OCI-LY7 (cell line): Measurements from ENCODE around the gene PNLIPRP3. TPM values are rescaled to one million over a fixed set of nuclear protein-coding genes. Genes with fewer than 3 reads are reported as not detected.

Experiments
- BruUV-seq: library from RNA; stranded (reverse); fragments of 400-500 nt; replicated peaks from 2 replicates; lab custom pipeline; 2021; lab: Mats Ljungman, UMichigan
- CTCF ChIA-PET: fragments of 300-600 bp; sonication (Branson Sonifier 250); formaldehyde crosslinking; loops from one replicate; lab custom pipeline; 2022; ENCODE audit warnings: antibody characterized with exemption; ENCODE audit not compliant: unreplicated experiment; lab: Charles Lee
- POLR2A ChIA-PET: fragments of 300-600 bp; sonication (Branson Sonifier 250); formaldehyde crosslinking; loops from one replicate; lab custom pipeline; 2022; ENCODE audit warnings: antibody characterized with exemption; lab: Charles Lee
- DNase-seq: peaks from one replicate; pipeline ENCODE4 v3.0.0-alpha.2; 2015; ENCODE audit warnings: low spot score
- H2AFZ ChIP-seq: fragments of 200-600 bp; sonication (generic), shearing (Covaris generic); 2 replicates; pipeline ENCODE4 v1.6.1; 2014; ENCODE audit warnings: mild to moderate bottlenecking, antibody characterized with exemption, low read length, moderate library complexity
- H3K27ac ChIP-seq: fragments of 200-600 bp; sonication (generic); 2 replicates; pipeline ENCODE4 v1.5.1; 2014; ENCODE audit warnings: mixed run types, low read depth, mild to moderate bottlenecking, moderate library complexity, low read length, inconsistent platforms; ENCODE audit not compliant: poor library complexity, severe bottlenecking
- H3K36me3 ChIP-seq: fragments of 200-600 bp; sonication (generic); 2 replicates; pipeline ENCODE4 v1.6.1; 2014; ENCODE audit warnings: mild to moderate bottlenecking, antibody characterized with exemption, low read length, moderate library complexity, mixed read lengths; ENCODE audit not compliant: insufficient read depth
- H3K4me1 ChIP-seq: fragments of 200-600 bp; sonication (generic); 2 replicates; pipeline ENCODE4 v1.5.1; 2014; ENCODE audit warnings: mild to moderate bottlenecking, low read length; ENCODE audit not compliant: insufficient read depth, poor library complexity, severe bottlenecking
- H3K4me2 ChIP-seq: fragments of 200-600 bp; sonication (generic); 2 replicates; pipeline ENCODE4 v1.6.1; 2014; ENCODE audit warnings: mild to moderate bottlenecking, low read length
- H3K4me3 ChIP-seq: fragments of 200-600 bp; sonication (generic); 2 replicates; pipeline ENCODE4 v1.5.1; 2014; ENCODE audit warnings: mild to moderate bottlenecking, low read depth, low read length; ENCODE audit not compliant: poor library complexity, severe bottlenecking
- H3K79me2 ChIP-seq: fragments of 200-600 bp; sonication (generic); 2 replicates; pipeline ENCODE4 v1.6.1; 2016; ENCODE audit warnings: low read depth, mild to moderate bottlenecking, low read length, moderate library complexity, mixed read lengths; ENCODE audit not compliant: insufficient read depth
- H3K9me2 ChIP-seq: fragments of 200-600 bp; sonication (generic); 2 replicates; pipeline ENCODE4 v1.6.1; 2016; ENCODE audit warnings: mild to moderate bottlenecking, low read length, mixed read lengths; ENCODE audit not compliant: insufficient read depth
- H3K9me3 ChIP-seq: fragments of 200-600 bp; sonication (generic); 2 replicates; pipeline ENCODE4 v1.6.1; 2014; ENCODE audit warnings: mild to moderate bottlenecking, mixed run types, low read length, mixed read lengths
- H4K20me1 ChIP-seq: fragments of 200-600 bp; sonication (generic); 2 replicates; pipeline ENCODE4 v1.6.1; 2014; ENCODE audit warnings: mild to moderate bottlenecking, antibody characterized with exemption, low read length, moderate library complexity, mixed read lengths; ENCODE audit not compliant: insufficient read depth
- CTCF ChIP-seq: fragments of 200-600 bp; sonication (generic); conservative IDR thresholded peaks from 2 replicates; pipeline ENCODE4 v1.5.1; 2014; ENCODE audit warnings: mild to moderate bottlenecking, antibody characterized with exemption, low read length, moderate library complexity, mixed read lengths
- EZH2phosphoT487 ChIP-seq: fragments of 200-600 bp; sonication (generic); IDR thresholded peaks from 2 replicates; pipeline ENCODE4 v1.6.1; 2018; ENCODE audit warnings: low read depth, borderline replicate concordance, mild to moderate bottlenecking, mixed run types, antibody characterized with exemption, low read length, moderate library complexity, mixed read lengths
- intact Hi-C: fragments of 100-400 bp; cut with micrococcal nuclease; formaldehyde crosslinking; loops from one replicate; pipeline ENCODE4 v1.10.0; 2022; ENCODE audit not compliant: unreplicated experiment
- total RNA-seq, 2 experiments: library from RNA; depleted of rRNA in 1 of 2; stranded (reverse); fragments of >200 nt in 1 of 2; shearing (Covaris generic) in 1 of 2; gene quantifications; 2 replicates each; pipeline ENCODE4 v1.2.3, GENCODE V29; 2014 to 2022

Gene PNLIPRP3
- total RNA-seq, 2 experiments from 2014 or later = not detected

GRCh38 chr10:116477986-116478664, 50.5 kb downstream of the PNLIPRP3 start:
- H3K4me2 ChIP-seq = no peak overlapping the region
- ChIA-PET POLR2A (no interaction called here), CTCF (no interaction called here)
- H3K4me1 ChIP-seq = no peaks in the 10 kb centered on the region
- no TSS peak for BruUV-seq
- no peak for DNase-seq
- H3K27ac ChIP-seq = no peak overlapping the region
- no peak overlapping the region for H3K4me3 ChIP-seq
- no peaks in the 10 kb centered on the region for H3K9me2 ChIP-seq
- no peaks in the 10 kb centered on the region for H3K9me3 ChIP-seq
- no peaks in the 10 kb centered on the region for H3K36me3 ChIP-seq
- no peaks in the 10 kb centered on the region for H3K79me2 ChIP-seq
- no peaks in the 10 kb centered on the region for H4K20me1 ChIP-seq
- intact Hi-C loops = no loop called here
- TF ChIP-seq EZH2phosphoT487 (no peak), CTCF (no peak)
- no peak overlapping the region for H2AFZ ChIP-seq

- TF ChIP-seq CTCF (no peak), EZH2phosphoT487 (no peak)
- H3K36me3 ChIP-seq = no peaks in the 10 kb centered on the region
- no peak overlapping the region for H3K27ac ChIP-seq
- no peaks in the 10 kb centered on the region for H3K9me3 ChIP-seq
- no peaks in the 10 kb centered on the region for H3K79me2 ChIP-seq
- no peaks in the 10 kb centered on the region for H3K4me1 ChIP-seq
- no peaks in the 10 kb centered on the region for H3K9me2 ChIP-seq
- BruUV-seq = no TSS peak
- H3K4me3 ChIP-seq = no peak overlapping the region
- intact Hi-C loops = no loop called here
- no peak for DNase-seq
- ChIA-PET CTCF (no interaction called here), POLR2A (interaction anchor here (0.7 kb wide), 1 partner anchor 376 kb away, joined by 3 read pairs; no protein-coding TSS in a partner anchor)
- H3K4me2 ChIP-seq = no peak overlapping the region
- no peak overlapping the region for H2AFZ ChIP-seq
- no peaks in the 10 kb centered on the region for H4K20me1 ChIP-seq
These were observed 59.3 kb downstream of the PNLIPRP3 start for GRCh38 chr10:116486770-116487448.
